GM19395 (cell line): ENCODE results near the gene NLK.
"Not testable (repeated sequence)": the region's sequence is repeated elsewhere in the genome, so short reads cannot be mapped to it uniquely, and the experiment has no call there.

Experiments used
- ATAC-seq: cut with Tn5 transposase; IDR thresholded peaks from one replicate; pipeline ENCODE4 v1.9.1; 2021; ENCODE audit warnings: mild to moderate bottlenecking, moderate library complexity; ENCODE audit not compliant: unreplicated experiment

Gene NLK

DNA sequence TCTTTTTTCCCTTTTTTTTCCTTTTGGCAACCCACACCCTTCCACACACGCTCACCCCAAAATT lies at the start of gene NLK:
NLK (plus strand) TSS at position 21 of the 64 bp plus-strand sequence. CDS start 197 bp downstream, outside the sequence.
- ATAC-seq, result no peak

DNA sequence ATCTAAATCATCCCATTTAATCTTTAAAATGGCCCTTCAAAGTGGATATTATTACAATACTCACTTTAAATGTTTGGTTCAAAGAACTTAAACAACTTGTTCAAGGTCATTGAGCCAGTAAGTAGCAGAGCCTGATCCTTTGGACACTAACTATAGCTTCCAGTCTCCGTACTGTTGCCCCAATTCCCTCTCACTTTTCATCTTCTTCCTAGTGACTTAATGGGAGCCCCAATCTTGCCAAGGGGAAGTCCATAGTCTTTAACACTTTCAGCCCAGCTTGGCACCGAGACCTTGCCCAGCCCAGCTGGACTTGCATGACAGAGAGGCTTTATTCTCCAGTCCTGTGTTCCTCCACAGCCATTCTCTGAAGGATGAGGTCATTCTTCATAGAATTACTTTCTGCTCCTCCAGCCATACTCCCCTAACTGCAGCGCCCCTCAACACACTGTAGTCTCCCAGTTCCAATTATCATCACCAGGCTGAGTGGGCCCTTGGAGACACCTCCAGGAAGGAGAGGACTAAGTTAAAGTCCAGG lies 49.2 kb upstream of the NLK start:
- ATAC-seq, result no peak

DNA sequence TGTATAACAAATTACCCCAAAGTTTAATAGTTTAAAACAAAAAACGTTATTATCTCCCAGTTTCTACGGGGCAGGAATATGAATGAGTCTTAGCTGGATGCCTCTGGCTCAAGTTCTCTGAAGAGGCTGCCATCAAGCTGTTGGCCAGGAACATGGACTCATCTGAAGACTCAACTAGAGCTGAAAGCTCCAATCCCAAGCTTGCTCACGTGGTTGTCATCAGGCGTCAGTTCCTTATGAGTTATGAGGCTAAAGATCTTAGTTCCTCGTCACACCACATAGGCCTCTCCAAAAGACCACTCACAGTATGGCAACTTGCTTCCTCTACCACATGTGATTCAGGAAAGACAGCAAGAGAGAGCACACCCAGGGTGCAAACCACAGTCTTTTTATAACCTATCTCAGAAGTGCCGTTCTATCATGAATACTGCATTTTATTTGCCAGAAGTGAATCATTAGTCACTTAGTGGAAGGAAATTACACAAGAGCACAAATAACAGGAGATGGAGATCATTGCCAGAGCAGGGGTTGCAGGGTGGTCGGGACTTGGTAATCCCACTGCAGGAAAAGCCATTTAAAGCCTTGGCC lies 48.7 kb upstream of the NLK start:
- ATAC-seq, result no peak

DNA sequence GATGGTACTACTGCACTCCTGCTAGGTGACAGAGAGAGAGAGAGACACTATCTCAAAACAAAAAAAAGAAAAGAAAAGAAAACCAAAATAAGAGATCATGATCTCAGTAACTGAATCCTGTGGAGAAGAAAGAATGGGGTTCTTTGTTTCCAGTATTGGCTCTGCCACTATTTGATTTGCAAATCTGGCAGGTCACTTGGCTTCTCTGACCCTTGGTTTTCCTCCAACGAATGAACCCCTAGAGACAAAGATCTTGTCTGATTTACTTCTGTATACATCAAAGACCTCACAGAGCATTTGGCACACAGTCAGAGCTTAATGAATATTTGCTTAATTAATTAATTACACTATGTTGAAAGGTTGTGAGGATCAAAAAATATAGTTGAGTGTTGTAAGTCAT lies 47.9 kb upstream of the NLK start:
- no peak for ATAC-seq

DNA sequence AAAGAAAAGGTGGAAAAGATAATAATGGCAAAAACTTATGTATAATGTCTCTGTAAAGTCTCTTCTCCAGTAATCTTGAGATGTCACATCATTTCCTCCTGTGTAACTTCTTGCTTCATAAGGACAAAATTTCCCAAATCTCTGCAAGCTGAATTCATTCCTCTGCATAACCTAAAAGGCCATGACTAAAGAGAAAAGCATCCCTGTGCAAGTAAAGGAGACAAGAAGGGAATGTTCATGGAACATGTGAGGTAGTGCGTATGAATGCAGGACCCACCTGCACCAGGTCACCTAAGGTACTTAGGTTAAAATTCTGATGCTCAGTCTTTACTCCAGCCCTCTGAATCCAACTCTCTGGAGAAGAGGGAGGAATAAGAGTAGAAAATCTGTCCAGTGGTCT lies 46.9 kb upstream of the NLK start:
- no peak for ATAC-seq

DNA sequence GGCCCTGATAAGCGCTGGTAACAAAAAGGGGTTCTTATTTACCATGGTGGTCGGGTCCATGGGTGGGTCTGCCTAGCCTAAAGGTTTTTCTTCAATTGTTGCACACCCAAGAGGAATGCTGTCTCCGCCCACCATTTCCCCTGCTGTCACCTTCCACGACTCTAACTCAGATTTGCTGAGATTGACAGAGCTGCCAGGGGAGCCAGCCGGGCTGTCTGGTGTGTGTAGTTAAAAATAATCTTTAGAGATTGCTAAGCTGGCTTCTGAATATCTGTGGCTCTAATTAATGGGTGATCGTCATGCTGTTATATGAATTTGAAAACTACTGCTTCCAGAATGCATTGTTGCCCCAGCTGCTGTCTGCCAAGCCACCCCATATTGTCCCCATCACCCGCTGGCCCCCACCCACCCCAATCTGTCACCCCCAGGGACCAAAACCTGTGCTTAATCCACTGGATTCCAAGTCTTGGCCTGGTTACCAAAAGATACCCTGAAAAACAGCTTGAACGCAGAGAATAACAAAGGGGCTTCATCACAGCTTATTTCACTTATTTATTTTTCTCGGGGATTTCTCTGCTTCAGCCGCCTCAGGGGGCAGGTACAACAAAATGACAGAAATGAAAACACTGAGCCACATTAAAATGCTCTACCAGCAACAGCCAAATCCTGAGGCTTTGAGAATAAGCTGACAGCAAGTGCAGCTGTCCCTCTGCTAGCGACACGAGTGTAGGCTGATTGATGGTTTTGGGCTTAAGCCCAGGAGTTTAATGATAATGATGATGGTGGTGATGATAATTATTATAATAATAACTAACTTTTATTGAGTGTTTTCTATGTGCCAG lies 46.1 kb upstream of the NLK start:
- ATAC-seq, result no peak

DNA sequence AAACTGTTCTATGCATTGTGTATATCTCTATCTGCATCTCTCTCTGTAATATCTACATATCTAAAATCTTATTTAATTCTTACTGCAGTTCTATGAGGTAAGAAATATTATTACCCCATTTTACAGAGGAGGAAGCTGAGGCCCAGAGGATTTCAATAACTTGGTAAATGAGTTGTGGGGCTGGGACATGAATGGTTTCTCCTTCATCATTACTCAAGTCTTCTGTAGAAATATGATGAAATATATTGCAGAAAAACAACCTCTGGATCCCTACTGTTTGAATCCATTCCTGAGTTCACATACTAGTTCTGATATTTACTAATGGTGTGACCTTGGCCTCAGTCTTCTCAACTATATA lies 45.5 kb upstream of the NLK start:
- no peak for ATAC-seq

DNA sequence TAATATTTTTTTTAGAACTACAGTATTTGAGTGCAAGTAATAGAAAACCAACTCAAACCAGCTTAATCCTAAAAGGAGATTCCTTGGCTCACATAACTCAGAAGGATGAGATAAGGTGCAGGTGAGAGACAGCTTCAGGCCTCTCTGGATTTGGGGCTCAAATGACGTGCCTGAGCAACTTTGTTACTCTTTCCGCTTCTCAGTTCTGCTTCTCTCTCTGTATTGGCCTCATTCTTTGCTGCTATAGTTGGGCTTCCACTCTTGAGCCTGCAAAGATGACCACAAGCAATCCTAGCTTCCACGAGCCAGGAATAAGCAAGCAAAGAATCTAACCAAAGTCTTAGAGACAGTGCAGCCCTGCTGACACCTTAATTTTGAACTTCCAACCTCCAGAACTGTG lies 45.0 kb upstream of the NLK start:
- ATAC-seq, result no peak

DNA sequence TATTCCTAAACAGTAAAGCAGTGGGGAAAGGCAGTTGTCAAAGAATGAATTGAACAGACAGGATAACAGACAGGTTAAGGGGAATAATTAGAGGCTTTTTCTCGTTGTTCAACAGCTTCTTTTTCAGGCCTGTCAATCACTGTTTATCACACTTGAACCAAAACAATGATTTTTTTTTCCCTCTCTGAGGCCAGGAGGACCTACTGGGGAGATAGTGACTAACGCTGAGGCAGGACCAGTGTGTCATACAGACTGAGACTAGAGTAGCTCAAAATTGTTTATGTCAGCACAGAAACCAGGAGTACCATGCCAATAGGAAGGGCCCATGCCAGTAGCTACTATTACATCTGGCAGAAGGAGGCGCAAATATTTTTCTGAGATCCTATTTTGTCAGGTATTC lies 41.3 kb upstream of the NLK start:
- ATAC-seq, result no peak

DNA sequence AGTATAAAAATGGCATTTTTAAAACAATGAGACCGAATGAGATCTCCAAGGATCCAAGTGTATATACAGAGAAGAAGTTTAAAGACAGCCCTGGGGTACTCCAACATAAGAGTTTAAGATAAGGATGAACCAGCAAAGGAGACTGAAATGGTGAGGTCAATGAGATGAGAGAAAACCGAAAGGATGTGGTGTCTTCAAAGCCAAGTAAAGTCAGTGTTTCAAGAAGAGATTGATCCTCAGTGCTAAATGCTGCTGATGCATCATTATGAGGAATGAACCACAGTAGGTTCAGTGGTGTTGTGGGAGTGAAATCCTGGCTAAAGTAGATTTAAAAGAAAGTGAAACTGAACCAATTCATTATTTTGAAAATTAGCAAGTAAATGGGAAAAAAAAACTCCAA lies 38.1 kb upstream of the NLK start:
- ATAC-seq, result no peak

DNA sequence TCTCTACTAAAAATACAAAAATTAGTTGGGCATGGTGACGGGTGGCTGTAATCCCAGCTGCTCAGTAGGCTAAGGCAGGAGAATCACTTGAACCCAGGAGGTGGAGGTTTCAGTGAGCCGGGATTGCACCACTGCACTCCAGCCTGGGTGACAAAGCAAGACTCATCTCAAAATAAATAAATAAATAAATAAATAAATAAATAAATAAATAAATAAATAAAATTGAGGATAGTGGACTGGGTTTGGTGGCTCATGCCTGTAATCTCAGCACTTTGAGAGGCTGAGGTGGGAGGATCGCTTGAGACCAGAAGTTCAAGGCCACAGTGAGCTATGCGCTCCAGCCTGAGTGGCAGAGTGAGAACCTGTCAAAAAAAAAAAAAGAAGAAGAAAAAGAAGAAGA lies 34.6 kb upstream of the NLK start:
- ATAC-seq, result not testable (repeated sequence)

DNA sequence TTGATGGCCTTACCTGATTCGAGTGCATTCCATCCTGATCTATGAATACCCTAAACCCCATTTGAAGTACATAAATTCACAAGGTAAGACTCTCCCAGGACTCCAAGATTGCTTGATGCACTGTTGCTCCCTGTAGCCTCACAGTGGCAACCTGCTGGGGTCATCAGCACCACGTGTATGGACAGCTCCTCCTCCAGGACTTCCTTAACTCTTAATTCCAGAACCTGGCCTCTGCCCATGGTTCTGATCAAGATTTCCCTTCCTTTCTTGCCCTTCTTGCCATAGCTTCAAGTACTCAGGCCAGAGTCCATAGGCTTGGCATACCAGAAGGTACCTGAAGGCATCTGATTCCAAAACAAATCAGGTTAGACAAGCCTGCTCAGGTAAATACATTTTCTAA lies 34.0 kb upstream of the NLK start:
- no peak for ATAC-seq

DNA sequence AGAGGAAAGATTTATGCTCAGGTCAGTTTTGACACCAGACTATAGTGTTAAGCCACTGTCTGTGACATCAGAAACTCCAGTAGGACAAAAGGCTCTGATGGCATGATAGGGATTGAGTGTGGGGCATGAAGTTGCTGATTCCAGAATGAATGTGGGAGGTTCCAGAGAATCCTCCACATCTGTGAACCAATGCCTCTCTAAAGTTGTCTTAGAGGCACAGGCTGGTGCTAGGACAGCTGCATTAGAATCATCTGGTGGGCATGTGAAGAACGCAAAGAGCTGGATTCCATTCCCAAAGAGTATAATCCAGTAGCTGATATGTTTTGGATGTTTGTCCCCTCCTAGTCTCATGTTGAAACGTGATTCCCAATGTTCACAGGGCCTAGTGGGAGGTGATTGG lies 32.1 kb upstream of the NLK start:
- no peak for ATAC-seq

DNA sequence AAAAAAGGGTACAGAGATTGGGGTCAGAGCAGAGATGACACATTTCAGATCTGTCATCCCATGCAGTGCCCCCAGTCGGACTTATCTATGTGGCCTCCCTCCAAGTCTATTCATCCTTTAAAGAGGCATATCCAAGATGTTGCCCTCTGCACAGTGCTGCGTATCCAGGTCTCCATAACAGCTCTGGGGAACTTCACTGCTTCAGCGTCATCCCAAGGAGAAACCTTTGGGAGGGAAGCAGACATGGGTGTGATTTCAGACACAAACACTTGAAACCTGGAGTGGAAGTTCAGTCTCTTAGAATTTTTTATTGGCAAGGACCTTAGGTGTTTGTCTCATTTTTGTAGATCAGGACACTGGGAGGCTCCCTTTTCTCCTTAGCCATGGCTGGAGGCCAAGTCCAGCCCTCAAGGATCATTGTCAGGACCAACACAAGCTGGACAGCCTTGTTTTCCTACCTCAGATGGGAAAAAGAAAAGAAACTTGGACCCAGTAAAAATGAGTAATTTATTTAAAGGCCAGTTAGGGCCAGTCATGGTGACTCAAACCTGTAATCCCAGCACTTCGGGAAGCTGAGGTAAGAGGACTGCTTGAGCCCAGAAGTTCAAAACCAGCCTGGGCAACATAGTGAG lies 23.9 kb upstream of the NLK start:
- ATAC-seq, result no peak

DNA sequence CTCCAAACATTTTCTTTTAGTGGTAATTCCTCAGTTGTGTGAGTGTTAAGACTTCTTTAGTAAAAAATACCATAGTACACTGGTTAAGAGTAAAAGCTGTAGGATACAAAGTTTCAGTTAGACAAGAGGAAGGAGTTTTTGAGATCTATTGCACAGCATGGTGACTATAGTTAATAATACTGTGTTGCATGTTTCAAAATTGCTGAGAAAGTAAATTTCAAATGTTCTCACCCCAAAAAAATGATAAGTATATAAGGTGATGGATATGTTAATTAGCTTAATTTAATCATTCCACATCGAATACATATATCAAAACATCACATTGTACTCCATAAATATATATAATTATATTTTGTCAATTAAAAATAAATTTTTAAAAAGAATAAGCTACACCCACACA lies 22.0 kb upstream of the NLK start:
- ATAC-seq, result no peak

DNA sequence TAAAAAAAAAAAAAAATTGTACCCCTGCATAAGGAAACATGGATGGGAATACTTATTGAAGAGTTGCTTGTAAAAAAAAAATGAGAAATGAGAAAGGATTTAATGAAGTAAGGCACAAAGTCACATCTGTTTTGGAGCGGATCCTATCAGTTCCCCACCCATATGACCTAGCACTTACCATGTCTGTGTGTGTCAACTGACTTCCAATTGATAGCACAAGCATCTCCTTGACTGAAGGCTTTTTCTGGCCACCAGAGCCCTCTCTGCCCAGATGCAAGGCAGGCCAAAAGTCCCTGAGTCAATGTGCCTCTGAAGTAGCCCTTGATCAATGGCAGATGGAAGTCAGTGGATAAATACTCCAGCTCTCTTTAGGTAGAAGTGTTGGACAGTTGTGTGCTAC lies 13.4 kb upstream of the NLK start:
- no peak for ATAC-seq

DNA sequence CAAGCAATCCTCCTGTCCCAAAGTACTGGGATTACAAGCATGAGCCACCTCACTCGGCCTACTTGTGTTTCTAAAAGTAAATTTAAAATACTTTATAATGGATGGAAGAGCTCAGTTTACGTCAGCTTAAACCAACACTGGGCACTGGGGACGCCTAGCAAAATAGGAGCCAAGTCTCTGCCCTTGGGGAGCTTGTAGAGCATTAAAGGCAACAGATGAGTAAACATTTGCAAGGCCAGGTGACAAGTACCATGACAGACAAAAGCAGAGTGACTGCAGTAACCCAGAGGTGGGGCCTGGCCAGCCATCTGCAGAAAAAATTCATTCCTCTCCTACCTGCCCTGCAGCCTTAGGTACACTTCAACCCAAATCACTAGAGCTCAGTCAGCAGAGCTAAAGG lies 12.1 kb upstream of the NLK start:
- no peak for ATAC-seq

DNA sequence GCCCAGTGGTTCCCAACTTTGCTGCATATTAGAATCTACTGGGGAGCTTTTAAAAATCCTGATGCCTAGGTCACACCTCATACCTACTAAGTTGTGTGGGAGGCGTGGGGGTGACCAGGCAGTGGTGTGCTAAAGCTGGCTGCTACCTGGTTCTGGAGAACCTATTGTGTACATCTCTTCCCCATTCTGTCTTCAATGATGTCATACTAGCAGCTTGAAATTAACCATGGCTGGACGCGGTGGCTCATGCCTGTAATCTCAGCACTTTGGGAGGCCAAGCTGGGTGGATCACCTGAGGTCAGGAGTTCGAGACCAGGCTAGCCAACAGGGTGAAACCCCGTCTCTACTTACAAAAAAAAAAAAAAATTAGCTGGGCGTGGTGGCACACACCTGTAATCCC lies 11.3 kb upstream of the NLK start:
- no peak for ATAC-seq

DNA sequence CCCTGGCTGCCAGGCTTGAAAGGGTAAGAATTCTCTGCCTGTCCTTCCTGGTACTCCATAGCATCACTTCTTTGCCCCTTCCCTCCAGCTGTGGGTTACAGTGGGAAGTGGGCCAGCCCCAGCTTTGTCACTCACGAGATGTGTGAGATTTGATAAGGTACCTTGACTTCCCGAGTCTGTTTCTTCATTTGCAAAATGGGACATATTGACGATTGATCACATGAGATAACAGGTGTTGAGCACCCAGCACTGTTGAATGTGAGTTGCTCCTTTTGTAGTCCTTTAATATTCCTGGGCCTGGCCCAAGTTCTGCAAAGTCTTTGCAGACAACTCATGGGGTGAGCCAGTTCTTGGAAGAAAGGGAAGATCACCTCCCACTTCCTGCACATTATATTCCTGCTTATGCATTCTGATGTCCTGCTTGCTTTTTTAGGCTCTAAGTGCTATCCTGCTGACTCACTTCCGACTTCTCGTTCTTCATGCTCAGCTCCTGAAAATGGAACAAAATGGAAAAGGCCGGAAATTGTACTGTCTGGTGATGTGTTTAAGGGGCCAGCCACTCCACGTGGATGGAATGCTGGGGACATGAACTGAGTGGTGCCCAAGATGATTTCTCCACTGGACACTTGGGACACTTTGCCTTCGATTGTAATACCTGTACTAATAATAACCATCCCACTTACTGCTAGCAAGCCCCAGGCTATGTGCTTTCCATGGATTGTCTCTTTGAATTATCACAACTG lies 8.3 kb upstream of the NLK start:
- no peak for ATAC-seq

DNA sequence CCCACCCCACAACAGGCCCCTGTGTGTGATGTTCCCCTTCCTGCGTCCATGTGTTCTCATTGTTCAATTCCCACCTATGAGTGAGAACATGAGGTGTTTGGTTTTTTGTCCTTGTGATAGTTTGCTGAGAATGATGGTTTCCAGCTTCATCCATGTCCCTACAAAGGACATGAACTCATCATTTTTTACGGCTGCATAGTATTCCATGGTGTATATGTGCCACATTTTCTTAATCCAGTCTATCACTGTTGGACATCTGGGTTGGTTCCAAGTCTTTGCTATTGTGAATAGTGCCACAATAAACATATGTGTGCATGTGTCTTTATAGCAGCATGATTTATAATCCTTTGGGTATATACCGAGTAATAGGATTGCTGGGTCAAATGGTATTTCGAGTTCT lies 7.0 kb upstream of the NLK start:
- ATAC-seq, result not testable (repeated sequence)

DNA sequence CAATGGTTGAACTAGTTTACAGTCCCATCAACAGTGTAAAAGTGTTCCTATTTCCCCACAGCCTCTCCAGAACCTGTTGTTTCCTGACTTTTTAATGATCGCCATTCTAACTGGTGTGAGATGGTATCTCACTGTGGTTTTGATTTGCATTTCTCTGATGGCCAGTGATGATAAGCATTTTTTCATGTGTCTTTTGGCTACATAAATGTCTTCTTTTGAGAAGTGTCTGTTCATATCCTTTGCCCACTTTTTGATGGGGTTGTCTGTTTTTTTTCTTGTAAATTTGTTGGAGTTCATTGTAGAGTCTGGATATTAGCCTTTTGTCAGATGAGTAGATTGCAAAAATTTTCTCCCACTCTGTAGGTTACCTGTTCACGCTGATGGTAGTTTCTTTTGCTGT lies 6.6 kb upstream of the NLK start:
- not testable (repeated sequence) for ATAC-seq

DNA sequence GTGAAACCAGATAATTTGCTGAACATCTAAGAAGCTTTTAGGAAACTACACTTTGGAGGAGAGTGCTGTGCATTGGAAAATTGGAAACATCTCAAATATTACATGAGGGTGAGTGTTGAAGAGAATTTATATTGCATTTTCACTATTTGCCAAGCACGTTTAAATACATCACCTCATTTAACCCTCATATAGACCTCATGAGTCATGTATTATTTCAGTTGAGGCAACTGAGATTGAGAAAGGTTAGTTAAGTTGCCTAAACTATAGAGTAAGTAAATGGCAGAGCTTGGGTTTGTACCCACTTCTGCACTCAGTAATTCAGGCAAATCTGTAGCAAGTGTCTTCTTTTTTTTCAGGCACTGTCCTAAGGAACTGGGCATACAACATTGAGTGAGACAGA lies 3.7 kb upstream of the NLK start:
- ATAC-seq, result no peak
